ENCODE data around the gene CELSR1. TPM values are rescaled to one million over a fixed set of nuclear protein-coding genes. Genes with fewer than 3 reads are reported as not detected.

Gene CELSR1
- total RNA-seq, 1 donor from 2014 or later, result 16.0 TPM

- peaks cover 12% of the 10 kb centered on the region for H3K36me3 Mint-ChIP-seq (ENCODE audit: unreplicated experiment)
- H3K9me3 Mint-ChIP-seq (ENCODE audit: unreplicated experiment), result no peaks in the 10 kb centered on the region
- H3K27ac Mint-ChIP-seq (ENCODE audit: unreplicated experiment), result no peak overlapping the region
- no peak overlapping the region for H3K4me3 Mint-ChIP-seq (ENCODE audit: unreplicated experiment)
- peaks cover 17% of the 10 kb centered on the region for H3K4me1 Mint-ChIP-seq (ENCODE audit: unreplicated experiment)
- H3K27me3 Mint-ChIP-seq (ENCODE audit: unreplicated experiment), result no peaks in the 10 kb centered on the region
- TF ChIP-seq CTCF (IDR thresholded peaks at IDR 0.05), result no peak
- no peak for DNase-seq (ENCODE audit: extremely low spot score, unreplicated experiment)
Measured at GRCh38 chr22:46466255-46466676, 71.2 kb downstream of the CELSR1 start.

- Mint-ChIP-seq H3K36me3 (ENCODE audit: unreplicated experiment) (peaks cover 12% of the 10 kb centered on the region), H3K9me3 (ENCODE audit: unreplicated experiment) (no peaks in the 10 kb centered on the region), H3K27me3 (ENCODE audit: unreplicated experiment) (no peaks in the 10 kb centered on the region), H3K4me1 (ENCODE audit: unreplicated experiment) (peaks cover 17% of the 10 kb centered on the region), H3K27ac (ENCODE audit: unreplicated experiment) (peak overlapping the region; percentile 67), H3K4me3 (ENCODE audit: unreplicated experiment) (no peak overlapping the region)
- no peak for DNase-seq (ENCODE audit: extremely low spot score, unreplicated experiment)
- no peak for TF ChIP-seq CTCF (IDR thresholded peaks at IDR 0.05)
Measured at GRCh38 chr22:46465793-46466192, 71.6 kb downstream of the CELSR1 start.

GRCh38 chr22:46465345-46465720, 72.1 kb downstream of the CELSR1 start:
- Mint-ChIP-seq H3K9me3 (ENCODE audit: unreplicated experiment) (no peaks in the 10 kb centered on the region), H3K36me3 (ENCODE audit: unreplicated experiment) (peaks cover 12% of the 10 kb centered on the region), H3K4me1 (ENCODE audit: unreplicated experiment) (peaks cover 17% of the 10 kb centered on the region), H3K4me3 (ENCODE audit: unreplicated experiment) (no peak overlapping the region), H3K27me3 (ENCODE audit: unreplicated experiment) (no peaks in the 10 kb centered on the region), H3K27ac (ENCODE audit: unreplicated experiment) (peak overlapping the region; percentile 67)
- no peak for DNase-seq (ENCODE audit: extremely low spot score, unreplicated experiment)
- TF ChIP-seq CTCF (IDR thresholded peaks at IDR 0.05), result no peak

DNA sequence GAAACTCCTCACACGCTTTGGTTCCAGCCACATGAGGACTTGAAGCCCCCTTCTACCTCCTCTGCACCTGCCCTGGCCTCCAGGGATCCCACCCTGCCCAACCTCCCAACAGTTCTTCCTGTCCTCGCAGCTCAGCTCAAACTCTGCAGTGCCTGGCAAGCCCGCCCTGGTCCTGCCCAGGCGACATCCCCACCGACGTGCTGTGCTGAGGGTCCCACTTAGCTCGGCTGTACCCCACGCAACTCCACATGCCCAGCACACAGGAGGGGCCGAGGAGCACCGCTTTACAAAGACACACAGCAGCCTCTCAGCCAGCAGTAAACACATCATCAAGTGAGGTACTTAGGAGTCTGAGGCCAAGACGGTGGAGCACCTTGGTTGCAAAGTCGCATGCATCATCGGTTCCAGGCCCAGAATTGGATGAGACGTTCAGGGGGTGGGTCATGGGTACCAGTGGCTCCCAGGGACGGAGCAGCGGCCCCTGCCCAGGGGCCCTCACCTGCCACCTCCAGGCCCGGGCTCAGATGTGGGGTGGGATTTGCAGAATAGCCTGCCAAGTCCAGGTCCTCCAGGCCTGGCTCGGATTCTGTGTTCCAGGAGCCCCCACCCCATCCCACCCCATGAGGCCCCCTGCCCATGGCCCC, 72.6 kb downstream of the CELSR1 start:
- Mint-ChIP-seq H3K9me3 (ENCODE audit: unreplicated experiment) (no peaks in the 10 kb centered on the region), H3K36me3 (ENCODE audit: unreplicated experiment) (peaks cover 12% of the 10 kb centered on the region), H3K4me3 (ENCODE audit: unreplicated experiment) (no peak overlapping the region), H3K4me1 (ENCODE audit: unreplicated experiment) (peaks cover 17% of the 10 kb centered on the region), H3K27me3 (ENCODE audit: unreplicated experiment) (no peaks in the 10 kb centered on the region), H3K27ac (ENCODE audit: unreplicated experiment) (no peak overlapping the region)
- no peak for DNase-seq (ENCODE audit: extremely low spot score, unreplicated experiment)
- TF ChIP-seq CTCF (IDR thresholded peaks at IDR 0.05), result no peak

DNA sequence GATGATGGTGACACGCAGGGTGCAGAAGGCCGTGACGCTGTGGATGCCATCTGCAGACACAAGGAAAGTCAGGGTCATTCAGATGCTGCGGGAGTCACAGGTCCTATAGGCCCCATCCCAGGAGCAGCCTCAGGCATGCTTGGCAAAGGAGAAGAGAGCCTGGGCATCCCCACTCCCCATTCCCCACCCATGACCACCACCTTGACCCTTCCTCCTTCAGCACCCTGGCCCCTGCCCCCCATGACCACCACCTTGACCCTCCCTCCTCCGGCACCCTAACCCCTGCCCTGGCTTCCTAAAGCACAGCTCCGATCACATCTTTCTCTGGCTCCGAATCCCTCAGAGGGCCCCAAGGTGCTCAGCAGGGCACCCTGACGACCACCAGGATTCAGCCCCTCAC, 73.1 kb downstream of the CELSR1 start:
- no peak for DNase-seq (ENCODE audit: extremely low spot score, unreplicated experiment)
- H3K36me3 Mint-ChIP-seq (ENCODE audit: unreplicated experiment), result peaks cover 12% of the 10 kb centered on the region
- no peak overlapping the region for H3K4me3 Mint-ChIP-seq (ENCODE audit: unreplicated experiment)
- no peak for TF ChIP-seq CTCF (IDR thresholded peaks at IDR 0.05)
- peaks cover 20% of the 10 kb centered on the region for H3K4me1 Mint-ChIP-seq (ENCODE audit: unreplicated experiment)
- H3K9me3 Mint-ChIP-seq (ENCODE audit: unreplicated experiment), result no peaks in the 10 kb centered on the region
- H3K27me3 Mint-ChIP-seq (ENCODE audit: unreplicated experiment), result no peaks in the 10 kb centered on the region
- no peak overlapping the region for H3K27ac Mint-ChIP-seq (ENCODE audit: unreplicated experiment)
